ENCODE data around the gene CBX5. TPM values are rescaled to one million over a fixed set of nuclear protein-coding genes. Genes with fewer than 3 reads are reported as not detected.
A peak's percentile ranks its signal among the peaks of the same experiment; 100 is the strongest.
"Not testable (repeated sequence)": the region's sequence is repeated elsewhere in the genome, so short reads cannot be mapped to it uniquely, and the experiment has no call there.

Gene CBX5
- total RNA-seq, 2 experiments from 2014 or later: 115 to 299 TPM

GRCh38 chr12:54286042-54287030 is 6.4 kb upstream of the CBX5 start:
- TF ChIP-seq EZH2phosphoT487 (IDR thresholded peaks at IDR 0.05; ENCODE audit: borderline replicate concordance, low read depth, low read length): no peak
- TF ChIP-seq, protein P1, sequence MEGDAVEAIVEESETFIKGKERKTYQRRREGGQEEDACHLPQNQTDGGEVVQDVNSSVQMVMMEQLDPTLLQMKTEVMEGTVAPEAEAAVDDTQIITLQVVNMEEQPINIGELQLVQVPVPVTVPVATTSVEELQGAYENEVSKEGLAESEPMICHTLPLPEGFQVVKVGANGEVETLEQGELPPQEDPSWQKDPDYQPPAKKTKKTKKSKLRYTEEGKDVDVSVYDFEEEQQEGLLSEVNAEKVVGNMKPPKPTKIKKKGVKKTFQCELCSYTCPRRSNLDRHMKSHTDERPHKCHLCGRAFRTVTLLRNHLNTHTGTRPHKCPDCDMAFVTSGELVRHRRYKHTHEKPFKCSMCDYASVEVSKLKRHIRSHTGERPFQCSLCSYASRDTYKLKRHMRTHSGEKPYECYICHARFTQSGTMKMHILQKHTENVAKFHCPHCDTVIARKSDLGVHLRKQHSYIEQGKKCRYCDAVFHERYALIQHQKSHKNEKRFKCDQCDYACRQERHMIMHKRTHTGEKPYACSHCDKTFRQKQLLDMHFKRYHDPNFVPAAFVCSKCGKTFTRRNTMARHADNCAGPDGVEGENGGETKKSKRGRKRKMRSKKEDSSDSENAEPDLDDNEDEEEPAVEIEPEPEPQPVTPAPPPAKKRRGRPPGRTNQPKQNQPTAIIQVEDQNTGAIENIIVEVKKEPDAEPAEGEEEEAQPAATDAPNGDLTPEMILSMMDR (conservative IDR thresholded peaks at IDR 0.05; ENCODE audit: low read length): no peak
- no peaks in the 10 kb centered on the region for H3K9me2 ChIP-seq (ENCODE audit: insufficient read depth, low read length)
- BruUV-seq (replicated peaks): no TSS peak
- H3K27ac ChIP-seq (ENCODE audit: low read depth, low read length, poor library complexity, severe bottlenecking): peak overlapping the region; percentile 16
- CTCF ChIA-PET (ENCODE audit: unreplicated experiment): interaction anchor here (0.5 to 0.6 kb wide), 2 partner anchors 18 to 72 kb away, joined by 3 to 6 read pairs; no protein-coding TSS in a partner anchor
- intact Hi-C loops (cut with micrococcal nuclease; ENCODE audit: unreplicated experiment): loop anchor here (2.0 kb wide), 1 partner anchor 72 kb away; no protein-coding TSS in a partner anchor
- peaks cover 50% of the 10 kb centered on the region for H4K20me1 ChIP-seq (ENCODE audit: insufficient read depth, low read length)
- peaks cover 73% of the 10 kb centered on the region for H3K36me3 ChIP-seq (ENCODE audit: insufficient read depth, low read length)
- H2AFZ ChIP-seq (ENCODE audit: low read length): no peak overlapping the region
- no peaks in the 10 kb centered on the region for H3K9me3 ChIP-seq (ENCODE audit: low read length)
- peaks cover 37% of the 10 kb centered on the region for H3K79me2 ChIP-seq (ENCODE audit: insufficient read depth, low read depth, low read length)
- H3K4me3 ChIP-seq (ENCODE audit: low read depth, low read length, poor library complexity, severe bottlenecking): no peak overlapping the region
- peaks cover 52% of the 10 kb centered on the region for H3K4me1 ChIP-seq (ENCODE audit: insufficient read depth, low read length, poor library complexity, severe bottlenecking)
- no peak for DNase-seq (ENCODE audit: low spot score)
- H3K4me2 ChIP-seq (ENCODE audit: low read length): peak overlapping the region; percentile 70
- POLR2A ChIA-PET: interaction anchor here (0.7 to 1.5 kb wide), 2 partner anchors 35 to 44 kb away, joined by 3 to 4 read pairs; no protein-coding TSS in a partner anchor

- Histone ChIP-seq H4K20me1 (ENCODE audit: insufficient read depth, low read length) (peaks cover 50% of the 10 kb centered on the region), H3K36me3 (ENCODE audit: insufficient read depth, low read length) (peaks cover 80% of the 10 kb centered on the region)
Observed at GRCh38 chr12:54285150-54286041, 5.5 kb upstream of the CBX5 start.

GRCh38 chr12:54284070-54284780 is 4.3 kb upstream of the CBX5 start:
- Histone ChIP-seq H3K4me1 (ENCODE audit: insufficient read depth, low read length, poor library complexity, severe bottlenecking) (peaks cover 52% of the 10 kb centered on the region), H3K79me2 (ENCODE audit: insufficient read depth, low read depth, low read length) (peaks cover 49% of the 10 kb centered on the region), H3K4me2 (ENCODE audit: low read length) (peak overlapping the region; percentile 70), H3K4me3 (ENCODE audit: low read depth, low read length, poor library complexity, severe bottlenecking) (peak overlapping the region; percentile 89), H4K20me1 (ENCODE audit: insufficient read depth, low read length) (peaks cover 50% of the 10 kb centered on the region), H3K36me3 (ENCODE audit: insufficient read depth, low read length) (peaks cover 83% of the 10 kb centered on the region)
- H2AFZ ChIP-seq (ENCODE audit: low read length); DNase-seq (ENCODE audit: low spot score); intact Hi-C loops (cut with micrococcal nuclease; ENCODE audit: unreplicated experiment); H3K9me3 ChIP-seq (ENCODE audit: low read length); CTCF ChIA-PET (ENCODE audit: unreplicated experiment); H3K9me2 ChIP-seq (ENCODE audit: insufficient read depth, low read length); H3K27ac ChIP-seq (ENCODE audit: low read depth, low read length, poor library complexity, severe bottlenecking): not testable (repeated sequence)
- BruUV-seq (replicated peaks): TSS peak; percentile 57
- POLR2A ChIA-PET: interaction anchor here (0.8 to 1.2 kb wide), 4 partner anchors 15 to 267 kb away, joined by 3 read pairs; no protein-coding TSS in a partner anchor

More at GRCh38 chr12:54285150-54286041, 5.5 kb upstream of the CBX5 start:
- TF ChIP-seq, protein P1 (conservative IDR thresholded peaks at IDR 0.05; ENCODE audit: low read length): peak; percentile 69
- TF ChIP-seq EZH2phosphoT487 (IDR thresholded peaks at IDR 0.05; ENCODE audit: borderline replicate concordance, low read depth, low read length): no peak
- Histone ChIP-seq H3K4me1 (ENCODE audit: insufficient read depth, low read length, poor library complexity, severe bottlenecking) (peaks cover 52% of the 10 kb centered on the region), H3K9me2 (ENCODE audit: insufficient read depth, low read length) (no peaks in the 10 kb centered on the region), H2AFZ (ENCODE audit: low read length) (no peak overlapping the region), H3K9me3 (ENCODE audit: low read length) (no peaks in the 10 kb centered on the region), H3K79me2 (ENCODE audit: insufficient read depth, low read depth, low read length) (peaks cover 45% of the 10 kb centered on the region), H3K27ac (ENCODE audit: low read depth, low read length, poor library complexity, severe bottlenecking) (peak overlapping the region; percentile 16), H3K4me3 (ENCODE audit: low read depth, low read length, poor library complexity, severe bottlenecking) (peak overlapping the region; percentile 36), H3K4me2 (ENCODE audit: low read length) (peak overlapping the region; percentile 70)
- BruUV-seq (replicated peaks): no TSS peak
- intact Hi-C loops (cut with micrococcal nuclease; ENCODE audit: unreplicated experiment): loop anchor here (2.0 kb wide), 1 partner anchor 73 kb away; no protein-coding TSS in a partner anchor
- ChIA-PET CTCF (ENCODE audit: unreplicated experiment) (no interaction called here), POLR2A (no interaction called here)
- no peak for DNase-seq (ENCODE audit: low spot score)
